K562 (cell line): ENCODE results near the gene GNPTAB. TPM values are rescaled to one million over a fixed set of nuclear protein-coding genes. Genes with fewer than 3 reads are reported as not detected.

ENCODE experiments used
- ATAC-seq: fragments of 200-7000 bp; cut with Tn5 transposase; 3 replicates; pipeline ENCODE4 v1.9.1; 2020; ENCODE audit warnings: moderate library complexity
- BruUV-seq: library from RNA; stranded (reverse); fragments of 400-500 nt; replicated peaks from 2 replicates; lab custom pipeline; 2021; lab: Mats Ljungman, UMichigan
- CTCF ChIA-PET: fragments of 300-600 bp; formaldehyde crosslinking; extraction: SDS; loops from one replicate; lab custom pipeline; 2021; ENCODE audit warnings: low intra/inter-chr PET ratio; lab: Yijun Ruan, JAX
- POLR2A ChIA-PET: fragments of 300-600, 350-650 bp; sonication (Branson Sonifier 250); formaldehyde crosslinking; extraction: SDS; loops from one replicate; lab custom pipeline; 2021; ENCODE audit warnings: antibody characterized with exemption, inconsistent platforms; lab: Yijun Ruan, JAX
- DNase-seq, 4 experiments: peaks; one replicate each; pipeline versions ENCODE4 v3.0.0 to v3.0.0-alpha.2; 2011 to 2018; ENCODE audit warnings: low spot score in 3 of 4, mixed read lengths in 3 of 4; ENCODE audit errors: extremely low read depth in 1 of 4
- FAIRE-seq: peaks from 2 replicates; lab custom pipeline; 2011; peaks lifted over from hg19 to GRCh38; lab: Jason Lieb, UNC
- H2AFZ ChIP-seq: 2 replicates; pipeline ENCODE4 v1.6.0; 2011; ENCODE audit warnings: low read depth, low read length, control low read depth, inconsistent platforms
- H3K27ac ChIP-seq: fragments of 200-600 bp; 3 replicates; pipeline ENCODE4 v1.8.0; 2011; ENCODE audit warnings: low read depth, mild to moderate bottlenecking, control low read depth, inconsistent platforms, low read length, moderate library complexity, mixed read lengths; ENCODE audit errors: extremely low read depth
- H3K27me3 ChIP-seq, 2 experiments: fragments of 300-600 bp in 1 of 2; 2 replicates in 1 of 2; 3 replicates in 1 of 2; pipeline versions ENCODE4 v1.6.0 to v1.8.0; 2011; ENCODE audit warnings: inconsistent platforms in 2 of 2, low read length in 2 of 2, mild to moderate bottlenecking in 1 of 2, mixed read lengths in 1 of 2, moderate library complexity in 1 of 2; ENCODE audit not compliant: control insufficient read depth in 2 of 2, insufficient read depth in 2 of 2
- H3K36me3 ChIP-seq: fragments of 300-600 bp; 3 replicates; pipeline ENCODE4 v1.8.0; 2011; ENCODE audit warnings: mild to moderate bottlenecking, low read length, inconsistent platforms; ENCODE audit not compliant: control insufficient read depth, insufficient read depth
- H3K4me1 ChIP-seq, 2 experiments: fragments of 200-600 bp in 1 of 2; replicated peaks in 1 of 2; 2 replicates in 1 of 2; 3 replicates in 1 of 2; pipeline versions ENCODE4 v1.5.1 to v1.8.0; 2011; ENCODE audit warnings: inconsistent platforms in 2 of 2, low read length in 2 of 2, mild to moderate bottlenecking in 1 of 2, mixed read lengths in 1 of 2, moderate library complexity in 1 of 2; ENCODE audit not compliant: control insufficient read depth in 2 of 2, insufficient read depth in 2 of 2
- H3K4me2 ChIP-seq: 2 replicates; pipeline ENCODE4 v1.6.1; 2011; ENCODE audit warnings: low read length, control low read depth, inconsistent platforms, mixed read lengths; ENCODE audit not compliant: insufficient read depth
- H3K4me3 ChIP-seq: fragments of 200-600 bp; sonication (generic), shearing (Covaris generic); 2 replicates; pipeline ENCODE4 v1.5.1; 2016; ENCODE audit warnings: control low read depth, inconsistent platforms
- H3K79me2 ChIP-seq: fragments of 200-600 bp; 3 replicates; pipeline ENCODE4 v1.8.0; 2011; ENCODE audit warnings: low read length, inconsistent platforms; ENCODE audit not compliant: control insufficient read depth, insufficient read depth
- H3K9ac ChIP-seq, 2 experiments: 2 replicates each; pipeline versions ENCODE4 v1.6.0 to v1.6.1; 2011; ENCODE audit warnings: low read depth in 2 of 2, low read length in 2 of 2, control low read depth in 1 of 2, inconsistent platforms in 1 of 2, mild to moderate bottlenecking in 1 of 2, mixed read lengths in 1 of 2; ENCODE audit not compliant: insufficient read depth in 1 of 2
- H3K9me1 ChIP-seq: one replicate; pipeline ENCODE4 v1.6.0; 2011; ENCODE audit warnings: inconsistent platforms, mild to moderate bottlenecking, low read length, moderate library complexity; ENCODE audit not compliant: control insufficient read depth, insufficient read depth
- H3K9me3 ChIP-seq: replicated peaks from 2 replicates; pipeline ENCODE4 v1.5.1; 2011; ENCODE audit warnings: low read depth, low read length, inconsistent platforms; ENCODE audit not compliant: control insufficient read depth, insufficient read depth
- H4K20me1 ChIP-seq: replicated peaks from 2 replicates; pipeline ENCODE4 v1.6.1; 2011; ENCODE audit warnings: low read length, inconsistent platforms, mixed read lengths; ENCODE audit not compliant: control insufficient read depth, insufficient read depth
- CLOCK ChIP-seq: fragments of 250-450 bp; sonication (Bioruptor Pico); IDR thresholded peaks from 2 replicates; pipeline ENCODE4 v1.4.0; 2020; ENCODE audit warnings: mild to moderate bottlenecking, moderate library complexity, borderline replicate concordance
- E4F1 ChIP-seq: fragments of 250-450 bp; sonication (Bioruptor Pico); IDR thresholded peaks from 2 replicates; pipeline ENCODE4 v1.5.0; 2021; ENCODE audit warnings: mild to moderate bottlenecking, borderline replicate concordance
- GTF2E2 ChIP-seq: fragments of 200-800 bp; sonication (Bioruptor generic); IDR thresholded peaks from 2 replicates; pipeline ENCODE4 v1.6.1; 2016; ENCODE audit warnings: missing genetic modification characterization, missing compliant biosample characterization
- HMG20B ChIP-seq: fragments of 250-450 bp; sonication (Bioruptor Pico); IDR thresholded peaks from 2 replicates; pipeline ENCODE4 v1.5.0; 2021; ENCODE audit warnings: mild to moderate bottlenecking
- NELFE ChIP-seq: IDR thresholded peaks from 2 replicates; pipeline ENCODE4 v1.6.1; 2011; ENCODE audit warnings: mild to moderate bottlenecking; ENCODE audit not compliant: insufficient read depth, insufficient read length
- SMAD3 ChIP-seq: fragments of 450-650 bp; formaldehyde crosslinking; conservative IDR thresholded peaks from 2 replicates; pipeline ENCODE4 v1.4.0; 2020; ENCODE audit warnings: mild to moderate bottlenecking
- SMARCC2 ChIP-seq: fragments of 450-650 bp; IDR thresholded peaks from 2 replicates; pipeline ENCODE4 v1.6.1; 2017; ENCODE audit warnings: antibody characterized with exemption, moderate library complexity, mild to moderate bottlenecking, low read depth
- TCF3 ChIP-seq: sonication (generic); formaldehyde crosslinking; IDR thresholded peaks from 2 replicates; pipeline ENCODE4 v1.4.0; 2020; ENCODE audit warnings: mild to moderate bottlenecking, missing genetic modification reagents
- TFAP4 ChIP-seq: sonication (generic); formaldehyde crosslinking; IDR thresholded peaks from 2 replicates; pipeline ENCODE4 v1.8.0; 2022; ENCODE audit warnings: missing genetic modification reagents, mild to moderate bottlenecking, moderate library complexity, borderline replicate concordance
- ZC3H8 ChIP-seq: fragments of 450-650 bp; IDR thresholded peaks from 2 replicates; pipeline ENCODE4 v1.6.1; 2017
- ZNF121 ChIP-seq: sonication (generic); formaldehyde crosslinking; conservative IDR thresholded peaks from 2 replicates; pipeline ENCODE4 v1.8.0; 2022; ENCODE audit warnings: missing genetic modification reagents
- ZNF217 ChIP-seq: sonication (generic); formaldehyde crosslinking; IDR thresholded peaks from 2 replicates; pipeline ENCODE4 v1.8.0; 2022; ENCODE audit warnings: mild to moderate bottlenecking, missing genetic modification reagents
- WGBS: fragments of 100-300 bp; shearing (Covaris generic); methylation state at CpG from one replicate; pipeline ENCODE4 v1.1.6; 2016; ENCODE audit warnings: low coverage, mixed read lengths; ENCODE audit not compliant: insufficient coverage; ENCODE audit errors: missing lambda C conversion rate; 5-methylcytosine and 5-hydroxymethylcytosine counted together
- in situ Hi-C: fragments of 300-500 bp; cut with MboI; formaldehyde crosslinking; loops from 4 replicates; pipeline ENCODE4 v1.15.0; 2018; ENCODE audit warnings: inconsistent platforms, mixed read lengths
- intact Hi-C: fragments of 100-400 bp; cut with micrococcal nuclease; formaldehyde crosslinking; loops from 2 replicates; pipeline ENCODE4 v1.14.2; 2022
- polyA plus RNA-seq, 8 experiments: library from polyadenylated mRNA; depleted of rRNA in 4 of 8; stranded (reverse) in 5 of 8; unstranded in 3 of 8; fragments of >200 nt; fragmentation: Nextera tagmentation in 2 of 8; fragmentation: Illumina TruSeq in 1 of 8; extraction: Ambion mirVana in 2 of 8; extraction: Trizol in 1 of 8; gene quantifications; 2 replicates each; pipeline versions ENCODE4 v1.2.1 to v1.2.3, GENCODE V29; 2011 to 2014; ENCODE audit warnings: inconsistent platforms in 1 of 8, missing spikeins in 1 of 8
- total RNA-seq, 7 experiments: library from RNA; depleted of rRNA in 6 of 7; stranded (reverse); fragments of >200 nt in 6 of 7; fragmentation: Illumina TruSeq in 2 of 7; extraction: Trizol in 2 of 7; gene quantifications; 2 replicates each; pipeline versions ENCODE4 v1.2.1 to v1.2.3, GENCODE V29; 2011 to 2021; ENCODE audit warnings: low replicate concordance in 1 of 7

The GNPTAB gene
- total and polyA plus RNA-seq, 9 of the 15 experiments (the other 6 are each of a cell fraction or from before 2014, with no cell fraction given): 5.9 to 23.2 (median 19.3) TPM

- no peak for TF ChIP-seq HMG20B
- no peak for TF ChIP-seq SMARCC2
- no peak for TF ChIP-seq TFAP4 (CRISPR knock-in tag)
- TF ChIP-seq, all 486 proteins: peak for 58
Measured at GRCh38 chr12:101830367-101831325, at the start of gene GNPTAB (continued).

GRCh38 chr12:101878243-101878821, 47.6 kb upstream of the GNPTAB start:
- DNase-seq: peak in 1 of 4 experiments; percentile 28
- peaks cover 14 to 17% of the 10 kb centered on the region in 2 experiments; a peak in 4 of 5 replicates for H3K4me1 ChIP-seq
- FAIRE-seq: peak; percentile 58
- ChIA-PET POLR2A (interaction anchor here (0.7 to 1.6 kb wide), 3 partner anchors 9 to 22 kb away, joined by 4 to 5 read pairs (median 4); no protein-coding TSS in a partner anchor), CTCF (no interaction called here)
- no peaks in the 10 kb centered on the region for H3K9me3 ChIP-seq
- 33% methylated on average over 7 of the region's 7 CpGs for WGBS
- H4K20me1 ChIP-seq: no peaks in the 10 kb centered on the region
- peak overlapping the region; percentile 8 to 87; a peak in 1 of 4 replicates for H3K9ac ChIP-seq
- intact Hi-C loops: no loop called here
- H2AFZ ChIP-seq: peak overlapping the region; percentile 99
- TSS peak; percentile 72 for BruUV-seq
- no peak; the same call in 2 of the 3 replicates for ATAC-seq
- peak overlapping the region; percentile 58 for H3K4me3 ChIP-seq
- peak overlapping the region; percentile 89 for H3K4me2 ChIP-seq
- no peaks in the 10 kb centered on the region for H3K9me1 ChIP-seq
- no peaks in the 10 kb centered on the region for H3K79me2 ChIP-seq
- no peaks in the 10 kb centered on the region for H3K27me3 ChIP-seq
- no peaks in the 10 kb centered on the region for H3K36me3 ChIP-seq
- in situ Hi-C loops: no loop called here
- no peak overlapping the region; the same call in 2 of the 3 replicates for H3K27ac ChIP-seq
- TF ChIP-seq TCF3 (CRISPR knock-in tag) (no peak), ZC3H8 (no peak), CLOCK (CRISPR knock-in tag) (no peak), SMAD3 (no peak), ZNF121 (CRISPR knock-in tag) (no peak), ZNF217 (no peak), GTF2E2 (tag) (0 out of 2 replicates have a peak, but pooled peaks have one; percentile 5), NELFE (no peak), E4F1 (no peak)
